Caco-2 (cell line): ENCODE data around the gene NDST1. TPM values are rescaled to one million over a fixed set of nuclear protein-coding genes. Genes with fewer than 3 reads are reported as not detected.

ENCODE experiments used
- BruUV-seq: library from RNA; stranded (reverse); fragments of 400-500 nt; replicated peaks from 2 replicates; lab custom pipeline; 2021; lab: Mats Ljungman, UMichigan
- CTCF ChIA-PET: fragments of 300-600 bp; sonication (Branson Sonifier 250); formaldehyde crosslinking; loops from one replicate; lab custom pipeline; 2022; ENCODE audit warnings: antibody characterized with exemption; lab: Charles Lee
- POLR2A ChIA-PET: fragments of 300-600 bp; sonication (Branson Sonifier 250); formaldehyde crosslinking; loops from one replicate; lab custom pipeline; 2022; ENCODE audit warnings: antibody characterized with exemption; lab: Charles Lee
- DNase-seq, 2 experiments: peaks; one replicate each; pipeline versions ENCODE4 v3.0.0 to v3.0.0-alpha.2; 2020 to 2022
- H3K27me3 ChIP-seq: replicated peaks from 2 replicates; pipeline ENCODE4 v1.6.0; 2011; ENCODE audit warnings: low read length; ENCODE audit not compliant: control insufficient read depth, insufficient read depth
- H3K36me3 ChIP-seq: 2 replicates; pipeline ENCODE4 v1.5.1; 2011; ENCODE audit warnings: low read length; ENCODE audit not compliant: control insufficient read depth, insufficient read depth
- H3K4me1 ChIP-seq: fragments of 250-450 bp; sonication (Bioruptor Pico); 2 replicates; pipeline ENCODE4 v1.5.1; 2020; ENCODE audit warnings: mild to moderate bottlenecking
- H3K4me3 ChIP-seq: 2 replicates; pipeline ENCODE4 v1.5.1; 2011; ENCODE audit warnings: low read depth, mild to moderate bottlenecking, control low read depth, low read length
- H3K9me3 ChIP-seq: fragments of 250-450 bp; sonication (Bioruptor Pico); 2 replicates; pipeline ENCODE4 v1.5.1; 2020; ENCODE audit warnings: mild to moderate bottlenecking, moderate library complexity
- H3K27ac Mint-ChIP-seq: one replicate; pipeline ENCODE4 v1.8.0; 2022; ENCODE audit warnings: mixed read lengths; ENCODE audit not compliant: unreplicated experiment
- H3K27me3 Mint-ChIP-seq: one replicate; pipeline ENCODE4 v1.8.0; 2022; ENCODE audit warnings: mixed read lengths; ENCODE audit not compliant: insufficient read depth, unreplicated experiment
- H3K36me3 Mint-ChIP-seq: one replicate; pipeline ENCODE4 v1.8.0; 2022; ENCODE audit warnings: mild to moderate bottlenecking, mixed read lengths; ENCODE audit not compliant: insufficient read depth, unreplicated experiment
- H3K4me1 Mint-ChIP-seq: one replicate; pipeline ENCODE4 v1.8.0; 2022; ENCODE audit warnings: low read depth, mixed read lengths; ENCODE audit not compliant: unreplicated experiment
- H3K4me3 Mint-ChIP-seq: one replicate; pipeline ENCODE4 v1.8.0; 2022; ENCODE audit warnings: mild to moderate bottlenecking, moderate library complexity, mixed read lengths; ENCODE audit not compliant: unreplicated experiment
- H3K9me3 Mint-ChIP-seq: one replicate; pipeline ENCODE4 v1.8.0; 2022; ENCODE audit warnings: mixed read lengths; ENCODE audit not compliant: unreplicated experiment
- intact Hi-C: fragments of 100-400 bp; cut with micrococcal nuclease; formaldehyde crosslinking; loops from one replicate; pipeline ENCODE4 v1.10.0; 2022; ENCODE audit not compliant: unreplicated experiment
- total RNA-seq: library from RNA; stranded (reverse); gene quantifications from 2 replicates; pipeline ENCODE4 v1.2.3, GENCODE V29; 2022
- TF ChIP-seq, protein P1 (sequence below), 2 experiments: fragments of 200-600 bp in 1 of 2; IDR thresholded peaks; 1 replicate in 1 of 2; 2 replicates in 1 of 2; pipeline versions ENCODE4 v1.5.1 to v1.8.0; 2011 to 2022; ENCODE audit warnings: antibody characterized with exemption in 1 of 2, control low read depth in 1 of 2, inconsistent platforms in 1 of 2, low read depth in 1 of 2, low read length in 1 of 2, mild to moderate bottlenecking in 1 of 2, moderate library complexity in 1 of 2; ENCODE audit not compliant: insufficient read depth in 1 of 2, severe bottlenecking in 1 of 2, unreplicated experiment in 1 of 2

NDST1 gene
- total RNA-seq, 1 experiment from 2014 or later, result 110 TPM

DNA sequence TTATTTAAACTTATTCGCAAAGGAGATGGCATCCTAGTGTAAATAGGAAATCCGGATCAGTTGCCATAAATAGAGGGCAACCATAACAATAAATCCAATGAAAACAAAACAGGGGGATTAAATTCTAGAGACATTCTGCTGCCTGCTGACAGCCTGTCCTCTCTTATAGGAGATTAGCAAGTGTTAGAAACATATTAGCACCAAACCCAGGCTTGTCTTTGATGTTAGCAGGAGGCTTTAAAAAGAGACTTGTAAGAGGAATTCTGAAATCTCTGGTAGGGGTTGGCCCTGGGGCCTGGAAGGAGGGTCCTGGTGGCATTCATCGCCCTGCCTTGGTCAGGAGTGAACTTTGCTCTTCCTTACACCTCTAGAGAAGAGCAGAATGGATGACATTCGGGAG is 21.6 kb downstream of the NDST1 start:
- no peak for DNase-seq
- ChIA-PET CTCF (interaction anchor here (0.9 kb wide), 1 partner anchor 15 kb away, joined by 3 read pairs; no protein-coding TSS in a partner anchor), POLR2A (no interaction called here)
- Mint-ChIP-seq H3K27ac (no peak overlapping the region), H3K4me1 (peaks cover 21% of the 10 kb centered on the region), H3K36me3 (peaks cover 62% of the 10 kb centered on the region), H3K27me3 (no peaks in the 10 kb centered on the region), H3K4me3 (no peak overlapping the region), H3K9me3 (no peaks in the 10 kb centered on the region)
- TF ChIP-seq, protein P1, sequence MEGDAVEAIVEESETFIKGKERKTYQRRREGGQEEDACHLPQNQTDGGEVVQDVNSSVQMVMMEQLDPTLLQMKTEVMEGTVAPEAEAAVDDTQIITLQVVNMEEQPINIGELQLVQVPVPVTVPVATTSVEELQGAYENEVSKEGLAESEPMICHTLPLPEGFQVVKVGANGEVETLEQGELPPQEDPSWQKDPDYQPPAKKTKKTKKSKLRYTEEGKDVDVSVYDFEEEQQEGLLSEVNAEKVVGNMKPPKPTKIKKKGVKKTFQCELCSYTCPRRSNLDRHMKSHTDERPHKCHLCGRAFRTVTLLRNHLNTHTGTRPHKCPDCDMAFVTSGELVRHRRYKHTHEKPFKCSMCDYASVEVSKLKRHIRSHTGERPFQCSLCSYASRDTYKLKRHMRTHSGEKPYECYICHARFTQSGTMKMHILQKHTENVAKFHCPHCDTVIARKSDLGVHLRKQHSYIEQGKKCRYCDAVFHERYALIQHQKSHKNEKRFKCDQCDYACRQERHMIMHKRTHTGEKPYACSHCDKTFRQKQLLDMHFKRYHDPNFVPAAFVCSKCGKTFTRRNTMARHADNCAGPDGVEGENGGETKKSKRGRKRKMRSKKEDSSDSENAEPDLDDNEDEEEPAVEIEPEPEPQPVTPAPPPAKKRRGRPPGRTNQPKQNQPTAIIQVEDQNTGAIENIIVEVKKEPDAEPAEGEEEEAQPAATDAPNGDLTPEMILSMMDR (IDR thresholded peaks at IDR 0.05; ENCODE audit: insufficient read depth in 1 of 2, low read depth in 1 of 2, low read length in 1 of 2, severe bottlenecking in 1 of 2, unreplicated experiment in 1 of 2), result no peak
- H3K27me3 ChIP-seq, result no peaks in the 10 kb centered on the region
- no TSS peak for BruUV-seq
- no peak overlapping the region for H3K4me3 ChIP-seq
- H3K36me3 ChIP-seq, result peaks cover 4% of the 10 kb centered on the region; the same call in 1 of the 2 replicates
- no peaks in the 10 kb centered on the region; the same call in 1 of the 2 replicates for H3K4me1 ChIP-seq
- intact Hi-C loops, result no loop called here
- H3K9me3 ChIP-seq, result no peaks in the 10 kb centered on the region

DNA sequence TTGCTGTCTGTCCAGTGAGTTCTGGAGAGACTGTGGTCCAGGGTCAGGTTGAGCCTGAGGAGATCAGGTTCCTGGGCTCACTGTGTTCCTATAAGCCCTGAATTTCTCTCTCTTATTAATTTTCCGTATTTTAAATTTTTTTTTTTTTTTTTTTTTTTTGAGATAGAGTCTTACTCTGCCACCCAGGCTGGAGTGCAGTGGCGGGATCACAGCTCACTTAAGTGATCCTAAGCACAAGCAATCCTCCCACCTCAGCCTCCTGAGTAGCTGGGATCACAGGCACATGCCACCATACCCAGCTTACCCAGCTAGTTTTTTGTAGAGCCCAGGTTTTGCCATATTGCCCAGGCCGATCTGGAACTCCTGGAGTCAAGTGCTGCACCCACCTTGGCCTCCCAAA is 22.5 kb downstream of the NDST1 start:
- Mint-ChIP-seq H3K36me3 (peaks cover 68% of the 10 kb centered on the region), H3K27ac (no peak overlapping the region), H3K9me3 (no peaks in the 10 kb centered on the region), H3K4me3 (no peak overlapping the region), H3K27me3 (no peaks in the 10 kb centered on the region), H3K4me1 (peaks cover 21% of the 10 kb centered on the region)
- Histone ChIP-seq H3K4me1 (no peaks in the 10 kb centered on the region; the same call in 1 of the 2 replicates), H3K27me3 (no peaks in the 10 kb centered on the region), H3K4me3 (no peak overlapping the region), H3K9me3 (no peaks in the 10 kb centered on the region), H3K36me3 (peaks cover 7% of the 10 kb centered on the region; the same call in 1 of the 2 replicates)
- BruUV-seq, result no TSS peak
- intact Hi-C loops, result no loop called here
- ChIA-PET POLR2A (no interaction called here), CTCF (interaction anchor here (0.5 kb wide), 1 partner anchor 57 kb away, joined by 3 read pairs; no protein-coding TSS in a partner anchor)
- TF ChIP-seq, protein P1 (IDR thresholded peaks at IDR 0.05; ENCODE audit: insufficient read depth in 1 of 2, low read depth in 1 of 2, low read length in 1 of 2, severe bottlenecking in 1 of 2, unreplicated experiment in 1 of 2), result no peak
- DNase-seq, result no peak

DNA sequence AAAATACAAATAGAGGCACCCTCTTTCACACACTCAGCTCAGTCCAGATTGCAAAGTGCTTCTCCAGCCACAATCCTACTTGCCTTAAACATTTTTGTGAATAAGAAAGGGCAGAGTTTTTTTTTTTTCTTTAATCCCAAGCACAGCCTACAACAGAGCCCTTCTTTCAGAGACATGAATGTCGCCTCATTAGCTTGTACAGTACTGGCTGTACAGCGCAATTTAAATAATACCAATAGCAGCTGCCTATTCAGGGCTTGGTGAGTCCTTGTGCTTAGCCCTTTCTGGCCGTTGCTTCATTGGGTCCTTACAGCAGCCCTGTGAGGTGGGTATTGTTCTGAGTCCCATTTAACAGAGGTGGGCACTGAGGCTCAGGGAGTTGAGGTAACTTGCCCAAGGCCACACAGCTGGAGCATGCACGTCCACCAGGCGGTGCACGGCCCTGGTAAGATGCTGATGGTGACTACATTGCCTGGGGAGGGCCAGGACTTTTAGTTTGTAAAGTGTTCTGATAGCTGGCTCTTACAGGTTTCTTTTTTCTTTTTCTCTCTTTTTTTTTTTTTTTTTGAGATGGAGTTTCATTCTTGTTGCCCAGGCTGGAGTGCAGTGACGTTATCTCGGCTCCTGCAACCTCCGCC is 23.1 kb downstream of the NDST1 start:
- Mint-ChIP-seq H3K27me3 (no peaks in the 10 kb centered on the region), H3K4me3 (no peak overlapping the region), H3K27ac (no peak overlapping the region), H3K4me1 (peaks cover 15% of the 10 kb centered on the region), H3K36me3 (peaks cover 68% of the 10 kb centered on the region), H3K9me3 (no peaks in the 10 kb centered on the region)
- intact Hi-C loops, result no loop called here
- Histone ChIP-seq H3K4me3 (no peak overlapping the region), H3K9me3 (no peaks in the 10 kb centered on the region), H3K36me3 (peaks cover 9% of the 10 kb centered on the region), H3K27me3 (no peaks in the 10 kb centered on the region), H3K4me1 (no peaks in the 10 kb centered on the region; the same call in 1 of the 2 replicates)
- no peak for DNase-seq
- CTCF ChIA-PET, result interaction anchor here (0.5 to 0.7 kb wide), 2 partner anchors 58 to 409 kb away, joined by 3 to 4 read pairs; no protein-coding TSS in a partner anchor
- no TSS peak for BruUV-seq
- TF ChIP-seq, protein P1 (IDR thresholded peaks at IDR 0.05; ENCODE audit: insufficient read depth in 1 of 2, low read depth in 1 of 2, low read length in 1 of 2, severe bottlenecking in 1 of 2, unreplicated experiment in 1 of 2), result no peak
- POLR2A ChIA-PET, result no interaction called here
